ENCODE measurements around the gene SORT1. TPM values are rescaled to one million over a fixed set of nuclear protein-coding genes. Genes with fewer than 3 reads are reported as not detected.
"Not testable (repeated sequence)": the region's sequence is repeated elsewhere in the genome, so short reads cannot be mapped to it uniquely, and the experiment has no call there.

The SORT1 gene
- total RNA-seq, 2 donors from 2014 or later: 5.8 to 7.9 TPM

DNA sequence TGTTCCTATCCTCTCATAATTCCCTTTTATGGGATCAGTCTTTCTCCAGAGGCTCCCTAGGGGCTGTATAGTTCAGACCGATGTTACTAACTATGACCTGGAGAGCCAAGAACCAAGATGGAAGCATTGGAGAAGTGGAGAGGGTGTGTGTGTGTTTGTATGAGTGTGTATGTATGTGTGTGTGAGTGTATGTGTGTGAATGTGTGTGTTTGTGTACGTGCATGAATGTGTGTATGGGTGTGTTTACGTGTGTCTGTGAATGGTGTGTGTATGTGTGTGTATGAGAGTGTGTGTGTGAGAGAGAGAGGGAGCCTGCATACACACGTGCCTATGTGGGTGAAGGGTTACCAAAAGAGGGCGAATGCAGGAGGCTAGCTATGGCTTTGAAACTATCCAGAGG lies 95.8 kb downstream of the SORT1 start:
- ATAC-seq (no peak), DNase-seq (ENCODE audit: low spot score) (no peak)
- H3K9me3 Mint-ChIP-seq: no peaks in the 10 kb centered on the region
- no peaks in the 10 kb centered on the region for H3K4me1 Mint-ChIP-seq (ENCODE audit: low read depth in 2 of 2)
- H3K36me3 Mint-ChIP-seq: no peaks in the 10 kb centered on the region
- H3K4me3 Mint-ChIP-seq: no peak overlapping the region
- H3K27ac Mint-ChIP-seq: no peak overlapping the region
- peaks cover 6 to 14% of the 10 kb centered on the region in 2 donors for H3K27me3 Mint-ChIP-seq

DNA sequence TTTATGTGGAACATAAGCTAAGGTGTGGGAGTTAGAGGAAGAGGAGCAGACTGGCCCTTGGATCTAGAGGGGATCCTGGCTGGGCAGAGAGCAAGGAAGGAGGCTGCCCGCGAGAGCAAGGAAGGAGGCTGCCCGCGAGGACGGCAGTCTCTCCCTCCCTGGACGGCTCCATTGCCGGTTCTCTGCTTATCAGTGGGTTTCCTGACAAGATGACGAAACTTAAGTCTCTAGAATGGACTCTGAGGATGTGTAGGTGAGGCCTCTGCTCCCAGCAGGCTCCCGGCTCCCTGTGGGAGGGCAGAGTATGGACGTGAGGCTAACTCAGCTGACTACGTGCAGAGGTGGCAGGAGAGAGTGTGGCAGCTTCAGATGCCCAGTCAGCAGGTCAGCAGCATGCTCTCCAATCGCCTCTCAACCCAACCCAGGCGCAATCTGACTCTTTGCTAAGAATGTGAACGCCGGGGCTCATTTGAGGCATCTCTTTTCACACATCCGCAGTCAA lies 97.0 kb downstream of the SORT1 start:
- DNase-seq (ENCODE audit: low spot score) (no peak), ATAC-seq (no peak)
- Mint-ChIP-seq H3K9me3 (no peaks in the 10 kb centered on the region), H3K27me3 (peaks cover 7 to 14% of the 10 kb centered on the region in 2 donors), H3K36me3 (no peaks in the 10 kb centered on the region), H3K27ac (no peak overlapping the region), H3K4me3 (no peak overlapping the region), H3K4me1 (ENCODE audit: low read depth in 2 of 2) (no peaks in the 10 kb centered on the region)

DNA sequence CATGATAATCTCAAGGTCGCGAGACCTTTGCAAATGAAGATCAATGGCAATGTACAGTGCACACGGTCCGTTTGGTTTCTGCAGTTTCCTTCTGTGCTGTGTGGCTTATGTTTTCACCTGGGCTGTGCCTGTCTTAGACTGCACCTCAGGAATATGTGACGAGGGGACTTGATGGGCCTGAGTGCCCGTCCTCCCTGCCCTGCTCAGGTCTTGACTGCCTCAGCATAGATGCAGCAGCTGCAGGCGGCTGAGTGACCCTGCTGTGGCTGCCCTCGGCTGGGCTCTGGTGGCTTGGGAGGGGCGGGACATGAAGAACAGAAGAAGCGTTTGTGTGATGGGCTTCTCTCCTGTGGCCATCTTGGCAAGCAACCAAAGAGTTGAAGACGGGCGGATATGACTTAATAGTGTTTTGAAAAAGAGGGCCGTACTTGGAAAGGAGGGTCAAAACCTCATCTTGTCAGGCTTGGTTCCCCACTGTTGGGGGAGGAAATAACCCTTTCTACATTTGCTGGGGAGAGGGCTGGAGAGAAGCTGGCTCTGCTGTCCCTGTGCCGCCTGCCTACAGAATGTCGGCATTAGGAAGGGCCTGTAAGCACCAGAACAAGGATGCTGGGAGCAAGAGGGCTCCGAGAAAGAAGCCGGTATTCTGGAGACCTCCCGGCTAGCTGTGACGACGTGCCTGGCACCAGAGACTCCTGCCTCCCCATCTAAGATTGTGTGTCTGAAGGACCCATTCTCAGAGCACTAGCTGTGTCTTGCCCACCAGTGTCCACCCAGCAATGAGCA lies 98.0 kb downstream of the SORT1 start:
- no peak overlapping the region for H3K27ac Mint-ChIP-seq
- no peaks in the 10 kb centered on the region for H3K4me1 Mint-ChIP-seq (ENCODE audit: low read depth in 2 of 2)
- H3K36me3 Mint-ChIP-seq: no peaks in the 10 kb centered on the region
- no peak for DNase-seq (ENCODE audit: low spot score)
- H3K27me3 Mint-ChIP-seq: peaks cover 10 to 14% of the 10 kb centered on the region in 2 donors
- no peak for ATAC-seq
- no peaks in the 10 kb centered on the region for H3K9me3 Mint-ChIP-seq
- H3K4me3 Mint-ChIP-seq: no peak overlapping the region

DNA sequence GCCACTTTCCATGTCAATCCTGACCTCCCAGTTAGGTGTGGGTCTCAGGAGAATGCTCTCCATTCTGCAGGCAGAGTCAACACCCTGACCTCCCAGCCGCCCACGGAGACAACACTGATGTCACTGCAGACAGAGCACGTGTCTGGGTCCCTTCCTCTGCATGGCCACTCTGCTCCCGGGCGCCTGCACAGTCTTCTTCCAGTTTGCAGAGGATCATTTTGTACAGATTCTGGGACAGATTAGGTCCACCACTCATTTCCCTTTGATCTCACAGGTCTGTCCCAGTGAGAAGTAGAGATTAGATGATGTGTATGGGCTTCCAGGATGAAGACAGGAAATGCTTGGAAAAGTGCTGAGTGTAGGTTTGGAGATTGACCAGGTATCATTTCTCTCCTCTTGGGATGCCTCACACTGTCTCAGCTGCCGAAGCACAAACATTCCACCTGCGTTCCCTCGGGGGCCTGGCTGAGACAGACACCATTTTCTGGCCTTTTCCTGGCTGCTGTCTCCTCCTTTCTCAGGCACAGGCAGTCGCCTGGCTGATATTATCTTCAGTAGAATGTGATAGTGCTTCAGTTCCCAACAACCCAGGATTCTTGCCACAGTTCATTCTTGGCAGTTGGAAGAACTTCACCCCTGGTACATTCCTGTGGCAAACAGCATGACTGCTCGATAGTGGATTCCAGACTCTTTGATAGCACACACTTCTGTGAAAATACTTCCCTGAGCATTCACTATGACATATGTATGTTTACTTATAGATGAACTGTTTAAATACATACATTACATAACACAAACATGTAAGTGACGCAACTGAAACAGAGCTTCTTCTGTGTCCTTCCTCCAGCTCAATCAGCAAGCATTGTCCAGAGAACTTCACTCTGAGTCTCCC lies 98.8 kb downstream of the SORT1 start:
- H3K27ac Mint-ChIP-seq: no peak overlapping the region

DNA sequence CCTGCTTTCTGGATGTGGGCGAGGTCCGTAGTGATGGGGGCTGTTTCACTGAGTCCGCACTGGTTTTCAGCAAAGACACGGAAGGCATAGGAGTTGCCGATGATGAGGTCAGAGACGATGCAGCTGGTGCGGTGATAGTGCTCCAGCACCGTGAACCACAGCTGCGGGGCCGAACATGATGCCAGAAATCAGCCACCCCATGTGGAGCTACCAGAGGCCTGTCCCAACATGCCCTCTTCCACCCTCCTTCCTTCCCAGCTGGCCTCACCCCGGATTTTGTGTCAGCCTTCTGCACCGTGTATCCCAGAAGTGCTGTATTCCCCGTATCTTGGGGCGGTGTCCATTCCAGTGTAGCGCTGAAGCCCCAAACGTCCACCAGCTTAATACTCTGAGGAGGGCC lies 100.9 kb downstream of the SORT1 start:
- Mint-ChIP-seq H3K36me3 (no peaks in the 10 kb centered on the region), H3K9me3 (no peaks in the 10 kb centered on the region), H3K27me3 (peaks cover 14 to 15% of the 10 kb centered on the region in 2 donors), H3K4me1 (ENCODE audit: low read depth in 2 of 2) (no peaks in the 10 kb centered on the region), H3K27ac (no peak overlapping the region), H3K4me3 (no peak overlapping the region)
- DNase-seq (ENCODE audit: low spot score) (no peak), ATAC-seq (no peak)

More for the DNA sequence above, 98.8 kb downstream of the SORT1 start:
- Mint-ChIP-seq H3K36me3 (no peaks in the 10 kb centered on the region), H3K4me3 (no peak overlapping the region), H3K4me1 (ENCODE audit: low read depth in 2 of 2) (no peaks in the 10 kb centered on the region), H3K9me3 (no peaks in the 10 kb centered on the region), H3K27me3 (peaks cover 10 to 14% of the 10 kb centered on the region in 2 donors)
- ATAC-seq (no peak), DNase-seq (ENCODE audit: low spot score) (no peak)

DNA sequence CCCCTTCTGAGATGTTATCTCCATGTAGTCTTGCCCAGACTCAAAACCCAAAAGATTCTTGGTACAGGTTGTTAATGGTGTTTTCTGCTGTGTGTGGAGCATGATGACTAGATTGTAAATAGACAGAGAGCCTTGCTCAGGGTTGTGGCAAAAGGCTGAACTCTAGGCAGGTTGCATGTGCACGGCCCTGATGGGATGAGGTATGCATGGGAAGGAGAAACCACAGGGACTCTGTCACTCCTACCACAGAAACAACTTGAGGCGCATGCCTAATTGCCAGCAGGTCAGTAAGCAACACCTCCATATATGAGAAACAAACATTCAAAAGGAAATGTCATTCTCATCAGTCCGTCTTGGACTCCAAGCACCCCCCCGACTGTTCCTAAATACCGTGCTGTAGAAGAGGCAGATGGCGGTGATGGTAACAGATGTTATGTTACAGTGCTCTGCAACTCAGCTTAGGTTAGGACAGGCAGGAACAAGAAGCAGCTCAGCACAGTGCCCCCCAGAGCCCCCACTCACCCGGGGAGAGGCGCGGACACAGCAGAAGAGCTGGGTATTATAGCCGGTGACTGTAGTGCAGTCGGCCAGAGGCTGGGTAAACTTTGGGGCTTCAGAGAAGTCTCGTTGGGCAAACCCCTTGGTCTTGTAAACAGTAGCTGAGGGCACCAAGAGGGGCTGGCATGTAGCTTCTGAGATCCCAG lies 101.9 kb downstream of the SORT1 start:
- Mint-ChIP-seq H3K36me3 (no peaks in the 10 kb centered on the region), H3K27ac (no peak overlapping the region), H3K9me3 (no peaks in the 10 kb centered on the region), H3K27me3 (peaks cover 14 to 15% of the 10 kb centered on the region in 2 donors), H3K4me1 (ENCODE audit: low read depth in 2 of 2) (no peaks in the 10 kb centered on the region), H3K4me3 (no peak overlapping the region)
- peak in 1 of 2 donors; percentile 7 for ATAC-seq
- DNase-seq (ENCODE audit: low spot score): no peak

DNA sequence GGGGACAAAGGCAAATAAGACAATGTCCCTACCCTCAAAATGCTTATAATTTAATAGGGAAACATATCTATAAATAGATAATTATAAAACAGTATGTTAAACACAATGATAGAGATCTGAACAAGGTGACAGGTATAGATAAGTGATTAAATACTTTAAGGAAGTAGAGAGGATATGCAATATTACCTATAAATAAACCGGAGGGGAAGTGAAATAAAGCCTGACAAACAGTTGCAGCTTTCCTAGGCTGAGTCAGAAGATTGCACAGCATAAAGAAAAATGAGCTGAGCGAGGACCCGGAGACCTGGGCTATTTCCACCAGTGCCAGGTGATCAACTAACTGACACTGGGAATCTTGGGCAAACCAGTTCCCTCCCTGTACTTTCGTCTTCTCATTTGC lies 103.2 kb downstream of the SORT1 start:
- no peaks in the 10 kb centered on the region for H3K4me1 Mint-ChIP-seq (ENCODE audit: low read depth in 2 of 2)
- H3K9me3 Mint-ChIP-seq: no peaks in the 10 kb centered on the region
- ATAC-seq (no peak), DNase-seq (ENCODE audit: low spot score) (no peak)
- no peaks in the 10 kb centered on the region for H3K36me3 Mint-ChIP-seq
- no peak overlapping the region for H3K4me3 Mint-ChIP-seq
- H3K27me3 Mint-ChIP-seq: peaks cover 12% of the 10 kb centered on the region in 2 donors
- no peak overlapping the region for H3K27ac Mint-ChIP-seq

DNA sequence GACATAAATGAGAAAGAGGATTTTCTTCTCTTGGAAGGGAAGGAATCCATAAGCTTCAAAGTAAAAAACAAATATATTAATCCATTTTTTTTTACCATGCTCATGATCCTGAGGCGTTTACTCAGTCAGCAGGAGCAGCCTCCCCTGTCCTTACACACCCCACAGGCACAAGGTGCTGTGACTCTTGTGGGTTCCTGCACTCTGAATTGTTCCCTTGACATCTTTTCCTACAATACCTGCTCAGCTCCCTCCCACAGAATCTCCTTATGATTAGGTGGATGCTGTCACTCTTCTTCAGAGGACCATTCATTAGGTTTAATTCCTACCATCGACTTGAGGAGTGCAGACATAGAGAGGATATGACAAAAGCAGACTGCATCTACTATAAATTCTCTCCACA lies 104.7 kb downstream of the SORT1 start:
- no peak overlapping the region for H3K27ac Mint-ChIP-seq
- H3K4me1 Mint-ChIP-seq (ENCODE audit: low read depth in 2 of 2): no peaks in the 10 kb centered on the region
- H3K4me3 Mint-ChIP-seq: no peak overlapping the region
- H3K9me3 Mint-ChIP-seq: no peaks in the 10 kb centered on the region
- no peak for ATAC-seq
- no peak for DNase-seq (ENCODE audit: low spot score)
- peaks cover 6 to 12% of the 10 kb centered on the region in 2 donors for H3K27me3 Mint-ChIP-seq
- H3K36me3 Mint-ChIP-seq: no peaks in the 10 kb centered on the region

DNA sequence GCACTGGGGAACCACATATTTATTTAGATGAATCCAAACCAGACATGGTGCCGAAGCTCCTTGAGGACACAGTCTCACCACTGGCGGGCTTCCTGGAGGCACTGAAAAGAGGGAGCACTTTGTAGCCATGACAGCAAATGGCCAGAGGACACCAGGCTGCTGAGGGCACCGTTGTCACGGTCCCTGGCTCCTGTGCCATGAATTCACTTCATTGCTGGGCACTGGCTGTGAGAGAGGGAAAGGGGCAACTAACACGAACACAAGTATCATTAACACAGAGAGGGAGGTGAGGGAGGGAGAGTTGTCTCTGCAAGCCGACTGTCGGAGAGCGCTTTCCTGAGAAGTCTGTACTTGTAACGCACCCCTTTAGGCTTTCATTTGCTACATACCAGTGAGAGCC lies 105.4 kb downstream of the SORT1 start:
- ATAC-seq: no peak
- H3K27ac Mint-ChIP-seq: no peak overlapping the region

DNA sequence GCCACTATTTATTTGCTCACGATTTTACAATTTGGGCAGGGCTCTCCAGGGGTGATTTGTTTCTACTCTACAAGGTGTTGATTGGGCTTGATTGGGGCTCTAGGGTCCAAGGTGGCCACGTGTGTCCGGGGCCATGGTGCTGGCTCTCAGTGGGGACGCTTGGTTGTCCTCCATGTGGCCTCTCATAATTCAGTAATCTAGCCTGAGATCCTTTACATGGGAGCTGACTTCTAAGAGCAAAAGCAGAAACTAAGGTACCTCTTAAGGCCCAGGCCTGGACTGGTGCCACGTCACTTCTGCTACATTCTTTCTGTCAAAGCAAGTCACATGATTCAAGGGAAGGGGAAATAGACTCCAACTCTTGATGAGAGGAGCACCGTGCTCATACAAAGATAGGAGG lies 106.7 kb downstream of the SORT1 start:
- no peaks in the 10 kb centered on the region for H3K4me1 Mint-ChIP-seq (ENCODE audit: low read depth in 2 of 2)
- DNase-seq (ENCODE audit: low spot score): no peak
- no peak overlapping the region for H3K4me3 Mint-ChIP-seq
- H3K9me3 Mint-ChIP-seq: no peaks in the 10 kb centered on the region
- no peak for ATAC-seq
- peaks cover 6 to 12% of the 10 kb centered on the region in 2 donors for H3K27me3 Mint-ChIP-seq
- H3K36me3 Mint-ChIP-seq: no peaks in the 10 kb centered on the region
- H3K27ac Mint-ChIP-seq: no peak overlapping the region

More for the DNA sequence above, 105.4 kb downstream of the SORT1 start:
- Mint-ChIP-seq H3K4me3 (no peak overlapping the region), H3K36me3 (no peaks in the 10 kb centered on the region), H3K9me3 (no peaks in the 10 kb centered on the region), H3K4me1 (ENCODE audit: low read depth in 2 of 2) (no peaks in the 10 kb centered on the region), H3K27me3 (peaks cover 6 to 12% of the 10 kb centered on the region in 2 donors)
- no peak for DNase-seq (ENCODE audit: low spot score)

DNA sequence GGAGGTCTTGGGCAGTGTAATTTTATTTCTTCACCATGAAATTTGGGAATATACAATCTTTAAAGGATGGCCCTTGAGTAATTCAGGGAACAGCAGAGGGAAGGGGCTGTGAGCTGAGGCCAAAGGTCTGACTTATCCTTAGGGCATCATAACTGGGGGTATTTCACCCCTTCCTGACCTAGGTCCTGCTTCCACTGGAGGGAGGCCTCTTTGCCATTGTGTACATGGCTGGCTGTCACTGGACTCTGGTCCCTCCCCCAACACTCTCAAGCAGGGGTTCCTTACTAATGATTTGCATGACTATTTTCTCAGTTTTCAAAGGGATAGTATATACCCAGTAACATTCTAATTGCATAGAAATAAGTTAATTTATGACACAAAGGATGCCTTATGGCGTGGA lies 107.6 kb downstream of the SORT1 start:
- no peaks in the 10 kb centered on the region for H3K4me1 Mint-ChIP-seq (ENCODE audit: low read depth in 2 of 2)
- DNase-seq (ENCODE audit: low spot score) (no peak), ATAC-seq (no peak)
- no peaks in the 10 kb centered on the region for H3K9me3 Mint-ChIP-seq
- no peak overlapping the region for H3K27ac Mint-ChIP-seq
- H3K36me3 Mint-ChIP-seq: no peaks in the 10 kb centered on the region
- peaks cover 6 to 9% of the 10 kb centered on the region in 2 donors for H3K27me3 Mint-ChIP-seq
- H3K4me3 Mint-ChIP-seq: no peak overlapping the region

DNA sequence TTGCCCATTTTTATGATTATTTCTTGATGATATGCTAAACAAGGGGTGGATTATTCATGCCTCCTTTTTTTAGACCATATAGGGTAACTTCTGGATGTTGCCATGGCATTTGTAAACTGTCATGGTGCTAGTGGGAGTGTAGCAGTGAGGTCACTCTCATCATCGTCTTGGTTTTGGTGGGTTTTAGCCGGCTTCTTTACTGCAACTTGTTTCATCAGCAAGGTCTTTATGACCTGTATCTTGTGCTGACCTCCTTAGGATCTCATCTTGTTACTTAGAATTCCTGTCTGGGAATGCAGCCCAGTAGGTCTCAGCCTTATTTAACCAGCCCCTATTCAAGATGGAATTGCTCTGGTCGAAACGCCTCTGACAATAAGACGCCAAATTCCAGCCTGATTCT lies 111.0 kb downstream of the SORT1 start:
- not testable (repeated sequence) for DNase-seq (ENCODE audit: low spot score); H3K27ac Mint-ChIP-seq; H3K27me3 Mint-ChIP-seq; H3K36me3 Mint-ChIP-seq; H3K4me3 Mint-ChIP-seq; H3K9me3 Mint-ChIP-seq; ATAC-seq
- H3K4me1 Mint-ChIP-seq (ENCODE audit: low read depth in 2 of 2): peaks cover 13 to 18% of the 10 kb centered on the region in 2 donors

DNA sequence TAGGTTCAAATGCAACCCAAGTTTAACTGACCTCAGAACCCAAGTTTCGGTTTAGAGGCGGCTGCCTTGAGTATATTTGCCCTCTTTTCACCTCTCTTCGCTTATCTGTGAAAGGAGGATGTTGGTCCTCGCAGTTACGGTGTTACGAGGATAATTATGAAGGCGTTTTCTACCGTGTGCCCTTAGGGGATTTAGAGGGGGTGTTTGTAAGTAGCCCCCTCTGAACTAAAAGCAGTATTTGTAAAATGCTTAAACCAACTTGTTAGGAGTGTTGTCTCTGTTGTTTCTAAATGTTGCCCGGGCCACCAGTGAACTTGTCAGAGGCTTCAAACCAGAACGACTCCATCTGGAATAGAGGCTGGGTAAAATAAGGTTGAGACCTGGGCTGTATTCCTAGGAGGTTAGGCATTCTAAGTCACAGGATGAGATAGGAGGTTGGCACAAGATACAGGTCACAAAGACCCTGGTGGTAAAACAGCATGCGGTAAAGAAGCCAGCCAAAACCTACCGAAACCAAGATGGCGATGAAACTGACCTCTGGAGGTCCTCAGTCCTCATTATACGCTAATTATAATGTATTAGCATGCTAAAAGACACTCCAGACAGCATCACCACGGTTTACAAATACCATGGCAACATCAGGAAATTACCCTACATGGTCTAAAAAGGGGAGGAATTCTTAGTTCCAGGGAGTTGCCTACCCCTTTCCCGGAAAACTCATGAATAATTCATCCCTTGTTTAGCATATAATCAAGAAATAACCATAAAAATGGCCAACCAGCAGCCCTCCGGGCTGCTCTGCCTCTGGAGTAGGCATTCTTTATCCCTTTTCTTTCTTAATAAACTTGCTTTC lies 113.7 kb downstream of the SORT1 start:
- H3K36me3 Mint-ChIP-seq: no peaks in the 10 kb centered on the region
- ATAC-seq (peak; percentile 11 to 48), DNase-seq (ENCODE audit: low spot score) (no peak)
- peak overlapping the region; percentile 91 for H3K4me3 Mint-ChIP-seq
- H3K9me3 Mint-ChIP-seq: no peaks in the 10 kb centered on the region
- peak overlapping the region; percentile 80 to 90 for H3K27ac Mint-ChIP-seq
- H3K4me1 Mint-ChIP-seq (ENCODE audit: low read depth in 2 of 2): peaks cover 13 to 18% of the 10 kb centered on the region in 2 donors
- peaks cover 4 to 6% of the 10 kb centered on the region in 2 donors for H3K27me3 Mint-ChIP-seq

All from natural killer cell treated with Interleukin-12 subunit alpha and Interleukin-12 subunit beta and Interleukin-15 and Interleukin-18, amount 100 ng/mL, for 72 hours (primary cell).